ENCODE data around the gene C17orf100. TPM values are rescaled to one million over a fixed set of nuclear protein-coding genes. Genes with fewer than 3 reads are reported as not detected.

Gene C17orf100
- polyA plus RNA-seq, 1 donor = 8.1 TPM

GRCh38 chr17:6668727-6669425 lies 17.3 kb downstream of the C17orf100 start:
- Histone ChIP-seq H3K4me1 (ENCODE audit: control insufficient read depth, insufficient read depth, low read length) (no peaks in the 10 kb centered on the region), H3K36me3 (ENCODE audit: control insufficient read depth, insufficient read depth, low read length) (no peaks in the 10 kb centered on the region), H3K4me3 (ENCODE audit: low read length) (no peak overlapping the region), H3K27ac (ENCODE audit: low read length) (no peak overlapping the region), H3K9me3 (ENCODE audit: control insufficient read depth, low read depth, low read length) (no peaks in the 10 kb centered on the region), H3K27me3 (ENCODE audit: control insufficient read depth, insufficient read depth, low read length) (no peaks in the 10 kb centered on the region)
- no peak for DNase-seq
- WGBS (ENCODE audit: insufficient coverage, low lambda C conversion rate) = 94% methylated on average over 3 of the region's 14 CpGs

- no peaks in the 10 kb centered on the region for H3K4me1 ChIP-seq (ENCODE audit: control insufficient read depth, insufficient read depth, low read length)
- no peaks in the 10 kb centered on the region for H3K27me3 ChIP-seq (ENCODE audit: control insufficient read depth, insufficient read depth, low read length)
- DNase-seq = no peak
Observed at GRCh38 chr17:6669479-6670212, 18.1 kb downstream of the C17orf100 start.

GRCh38 chr17:6670571-6670970 lies 19.0 kb downstream of the C17orf100 start:
- no peak overlapping the region for H3K4me3 ChIP-seq (ENCODE audit: low read length)
- WGBS (ENCODE audit: insufficient coverage, low lambda C conversion rate) = 93% methylated on average over 3 of the region's 8 CpGs
- no peak for DNase-seq
- H3K27ac ChIP-seq (ENCODE audit: low read length) = no peak overlapping the region
- no peaks in the 10 kb centered on the region for H3K4me1 ChIP-seq (ENCODE audit: control insufficient read depth, insufficient read depth, low read length)
- H3K36me3 ChIP-seq (ENCODE audit: control insufficient read depth, insufficient read depth, low read length) = no peaks in the 10 kb centered on the region
- no peaks in the 10 kb centered on the region for H3K9me3 ChIP-seq (ENCODE audit: control insufficient read depth, low read depth, low read length)
- H3K27me3 ChIP-seq (ENCODE audit: control insufficient read depth, insufficient read depth, low read length) = no peaks in the 10 kb centered on the region

More at GRCh38 chr17:6669479-6670212, 18.1 kb downstream of the C17orf100 start:
- no peaks in the 10 kb centered on the region for H3K36me3 ChIP-seq (ENCODE audit: control insufficient read depth, insufficient read depth, low read length)
- no peaks in the 10 kb centered on the region for H3K9me3 ChIP-seq (ENCODE audit: control insufficient read depth, low read depth, low read length)
- no peak overlapping the region for H3K4me3 ChIP-seq (ENCODE audit: low read length)
- no CpG with 5 or more reads among the region's 10 CpGs for WGBS (ENCODE audit: insufficient coverage, low lambda C conversion rate)
- no peak overlapping the region for H3K27ac ChIP-seq (ENCODE audit: low read length)

DNA sequence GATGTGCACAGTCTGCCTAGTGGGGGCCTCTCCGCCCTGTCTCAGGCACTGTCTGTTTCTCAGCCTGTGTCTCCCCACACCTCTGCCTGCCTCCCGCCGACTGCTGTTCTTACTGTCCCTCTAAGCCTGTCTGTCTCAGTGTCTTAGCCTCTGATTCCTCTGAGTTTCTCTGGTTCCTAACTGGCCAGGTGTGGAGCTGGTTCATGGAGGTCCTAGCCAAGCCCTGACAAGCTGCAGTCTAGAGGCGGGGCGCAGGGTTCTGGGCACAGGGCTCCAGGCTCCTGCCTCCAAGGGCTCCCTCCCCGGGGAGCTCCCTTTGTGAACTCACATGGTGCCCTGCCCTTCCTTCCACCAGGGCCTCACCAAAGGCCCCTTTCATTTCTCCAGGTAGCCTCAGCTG lies 19.4 kb downstream of the C17orf100 start:
- WGBS (ENCODE audit: insufficient coverage, low lambda C conversion rate) = no CpG with 5 or more reads among the region's 6 CpGs
- H3K27me3 ChIP-seq (ENCODE audit: control insufficient read depth, insufficient read depth, low read length) = no peaks in the 10 kb centered on the region
- no peaks in the 10 kb centered on the region for H3K9me3 ChIP-seq (ENCODE audit: control insufficient read depth, low read depth, low read length)
- no peak overlapping the region for H3K4me3 ChIP-seq (ENCODE audit: low read length)
- no peaks in the 10 kb centered on the region for H3K4me1 ChIP-seq (ENCODE audit: control insufficient read depth, insufficient read depth, low read length)
- no peak overlapping the region for H3K27ac ChIP-seq (ENCODE audit: low read length)
- no peak for DNase-seq
- H3K36me3 ChIP-seq (ENCODE audit: control insufficient read depth, insufficient read depth, low read length) = no peaks in the 10 kb centered on the region

DNA sequence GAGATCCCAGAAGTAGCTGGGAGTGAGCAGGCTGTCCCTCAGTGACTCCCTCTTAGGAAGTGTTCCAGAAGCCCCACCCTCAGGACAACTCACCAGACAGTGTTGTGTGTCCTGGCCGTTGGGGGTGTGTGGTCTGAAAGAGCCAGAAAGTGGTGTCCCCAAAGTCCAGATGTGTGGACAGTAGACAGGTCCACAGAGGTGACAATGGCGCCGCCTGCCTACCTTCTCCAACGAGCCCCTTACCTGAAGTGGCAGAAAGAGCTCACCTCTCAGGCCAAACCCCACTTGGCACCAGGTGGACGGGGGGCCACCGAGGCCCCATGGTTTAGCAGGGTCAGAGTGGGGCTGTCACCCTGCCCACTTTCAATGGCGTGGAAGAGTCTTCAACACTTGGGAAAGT lies 19.9 kb downstream of the C17orf100 start:
- Histone ChIP-seq H3K27me3 (ENCODE audit: control insufficient read depth, insufficient read depth, low read length) (no peaks in the 10 kb centered on the region), H3K4me3 (ENCODE audit: low read length) (no peak overlapping the region), H3K36me3 (ENCODE audit: control insufficient read depth, insufficient read depth, low read length) (no peaks in the 10 kb centered on the region), H3K27ac (ENCODE audit: low read length) (no peak overlapping the region), H3K4me1 (ENCODE audit: control insufficient read depth, insufficient read depth, low read length) (no peaks in the 10 kb centered on the region), H3K9me3 (ENCODE audit: control insufficient read depth, low read depth, low read length) (no peaks in the 10 kb centered on the region)
- WGBS (ENCODE audit: insufficient coverage, low lambda C conversion rate) = no CpG with 5 or more reads among the region's 7 CpGs
- DNase-seq = no peak

GRCh38 chr17:6674586-6674985 lies 23.0 kb downstream of the C17orf100 start:
- H3K27me3 ChIP-seq (ENCODE audit: control insufficient read depth, insufficient read depth, low read length) = peaks cover 8% of the 10 kb centered on the region
- H3K4me1 ChIP-seq (ENCODE audit: control insufficient read depth, insufficient read depth, low read length) = peaks cover 3% of the 10 kb centered on the region
- H3K36me3 ChIP-seq (ENCODE audit: control insufficient read depth, insufficient read depth, low read length) = no peaks in the 10 kb centered on the region
- H3K4me3 ChIP-seq (ENCODE audit: low read length) = no peak overlapping the region
- DNase-seq = no peak
- no CpG with 5 or more reads among the region's 13 CpGs for WGBS (ENCODE audit: insufficient coverage, low lambda C conversion rate)
- no peak overlapping the region for H3K27ac ChIP-seq (ENCODE audit: low read length)
- no peaks in the 10 kb centered on the region for H3K9me3 ChIP-seq (ENCODE audit: control insufficient read depth, low read depth, low read length)

DNA sequence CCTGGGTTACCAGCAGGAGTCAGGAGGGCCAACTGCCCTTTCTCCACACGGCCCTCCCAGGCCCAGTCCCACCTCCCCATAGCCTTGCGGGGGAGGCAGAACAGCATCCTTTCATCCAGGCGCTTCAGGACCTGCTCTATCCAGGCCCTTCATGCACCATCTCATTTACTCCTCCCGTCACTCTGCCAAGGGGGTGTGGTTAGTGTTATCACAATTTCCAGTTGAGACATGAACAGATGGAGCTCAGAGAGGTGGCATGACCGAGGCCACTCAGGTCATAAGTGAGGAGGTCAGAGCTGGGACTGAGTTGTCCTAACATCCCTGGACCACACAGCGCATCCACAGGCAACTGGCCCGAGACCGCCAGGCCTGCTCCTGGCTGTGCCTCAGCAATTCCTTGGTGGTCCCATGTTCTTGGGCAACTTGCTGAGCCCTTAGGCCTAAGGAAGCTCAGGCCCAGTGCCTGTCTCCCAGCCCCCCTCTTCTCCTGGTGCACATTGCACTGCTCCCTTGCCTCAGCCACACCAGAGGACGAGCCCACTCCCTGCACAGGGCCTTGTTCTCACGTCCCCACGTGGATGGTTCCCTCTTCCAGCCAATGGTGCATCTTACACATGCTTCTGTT lies 23.8 kb downstream of the C17orf100 start:
- no peak overlapping the region for H3K4me3 ChIP-seq (ENCODE audit: low read length)
- DNase-seq = no peak
- WGBS (ENCODE audit: insufficient coverage, low lambda C conversion rate) = no CpG with 5 or more reads among the region's 11 CpGs
- H3K36me3 ChIP-seq (ENCODE audit: control insufficient read depth, insufficient read depth, low read length) = no peaks in the 10 kb centered on the region
- H3K9me3 ChIP-seq (ENCODE audit: control insufficient read depth, low read depth, low read length) = no peaks in the 10 kb centered on the region
- H3K4me1 ChIP-seq (ENCODE audit: control insufficient read depth, insufficient read depth, low read length) = peaks cover 3% of the 10 kb centered on the region
- peaks cover 8% of the 10 kb centered on the region for H3K27me3 ChIP-seq (ENCODE audit: control insufficient read depth, insufficient read depth, low read length)
- H3K27ac ChIP-seq (ENCODE audit: low read length) = no peak overlapping the region

GRCh38 chr17:6676802-6677157 lies 25.2 kb downstream of the C17orf100 start:
- Histone ChIP-seq H3K27ac (ENCODE audit: low read length) (no peak overlapping the region), H3K4me3 (ENCODE audit: low read length) (no peak overlapping the region), H3K36me3 (ENCODE audit: control insufficient read depth, insufficient read depth, low read length) (no peaks in the 10 kb centered on the region), H3K27me3 (ENCODE audit: control insufficient read depth, insufficient read depth, low read length) (peaks cover 8% of the 10 kb centered on the region), H3K9me3 (ENCODE audit: control insufficient read depth, low read depth, low read length) (no peaks in the 10 kb centered on the region), H3K4me1 (ENCODE audit: control insufficient read depth, insufficient read depth, low read length) (peaks cover 10% of the 10 kb centered on the region)
- no peak for DNase-seq
- no CpG with 5 or more reads among the region's 6 CpGs for WGBS (ENCODE audit: insufficient coverage, low lambda C conversion rate)

DNA sequence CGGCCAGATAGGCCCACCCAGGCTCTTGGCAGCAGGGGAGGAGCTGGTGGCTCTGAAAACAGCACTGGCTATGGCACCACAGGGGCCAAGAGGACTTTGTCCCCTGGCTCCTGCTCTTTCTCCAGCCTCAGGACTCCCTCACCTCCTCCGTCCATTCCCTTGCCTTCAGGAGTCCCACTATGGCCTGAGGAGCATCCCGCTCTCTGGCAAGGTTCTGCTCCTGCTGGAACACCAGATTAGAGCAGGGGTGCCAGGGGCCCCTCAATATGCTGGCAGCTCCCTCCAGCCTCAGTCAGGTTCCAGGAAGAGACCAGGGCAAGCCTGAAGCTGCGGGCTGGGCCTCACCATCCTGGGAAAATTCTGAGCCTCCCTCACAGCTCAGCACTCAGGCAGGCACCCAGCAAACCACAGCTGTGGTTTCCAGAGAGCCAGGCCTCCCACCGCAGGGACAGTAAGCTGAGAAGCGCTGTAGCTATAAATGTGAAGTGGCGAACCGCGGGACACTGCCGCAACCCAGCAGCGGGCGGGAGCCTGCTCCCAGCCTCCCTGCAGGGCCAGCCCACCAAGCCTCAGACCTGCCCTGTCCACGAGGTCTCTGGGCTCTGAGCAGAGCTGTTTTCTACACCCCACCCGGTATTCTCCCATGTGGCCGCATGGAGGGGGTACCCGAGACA lies 25.7 kb downstream of the C17orf100 start:
- WGBS (ENCODE audit: insufficient coverage, low lambda C conversion rate) = no CpG with 5 or more reads among the region's 16 CpGs
- H3K27ac ChIP-seq (ENCODE audit: low read length) = no peak overlapping the region
- H3K36me3 ChIP-seq (ENCODE audit: control insufficient read depth, insufficient read depth, low read length) = no peaks in the 10 kb centered on the region
- peaks cover 8% of the 10 kb centered on the region for H3K27me3 ChIP-seq (ENCODE audit: control insufficient read depth, insufficient read depth, low read length)
- DNase-seq = no peak
- H3K4me1 ChIP-seq (ENCODE audit: control insufficient read depth, insufficient read depth, low read length) = peaks cover 10% of the 10 kb centered on the region
- no peaks in the 10 kb centered on the region for H3K9me3 ChIP-seq (ENCODE audit: control insufficient read depth, low read depth, low read length)
- H3K4me3 ChIP-seq (ENCODE audit: low read length) = no peak overlapping the region

DNA sequence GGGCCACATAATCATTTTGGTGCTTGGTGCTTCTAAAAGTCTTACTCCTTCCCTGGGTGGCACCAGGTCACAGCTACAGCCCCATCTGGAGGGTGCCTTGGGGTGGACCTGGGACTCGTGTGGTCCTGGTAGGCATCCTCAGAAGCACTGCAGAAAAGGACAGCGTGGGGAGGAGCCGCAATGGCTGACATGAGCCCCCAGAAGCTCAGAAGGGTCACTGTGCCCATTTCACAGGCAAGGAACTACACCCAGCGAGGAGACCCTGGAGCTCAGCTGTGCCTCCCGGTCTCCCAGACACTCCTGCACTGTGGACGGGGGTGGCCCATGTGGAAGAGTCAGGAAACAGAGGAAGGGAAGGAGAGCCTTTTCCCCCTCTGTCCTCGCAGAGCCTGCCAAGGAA lies 26.4 kb downstream of the C17orf100 start:
- WGBS (ENCODE audit: insufficient coverage, low lambda C conversion rate) = no CpG with 5 or more reads among the region's 7 CpGs
- no peak for DNase-seq
- H3K36me3 ChIP-seq (ENCODE audit: control insufficient read depth, insufficient read depth, low read length) = no peaks in the 10 kb centered on the region

More for the DNA sequence above, 26.4 kb downstream of the C17orf100 start:
- Histone ChIP-seq H3K4me1 (ENCODE audit: control insufficient read depth, insufficient read depth, low read length) (peaks cover 10% of the 10 kb centered on the region), H3K27ac (ENCODE audit: low read length) (no peak overlapping the region), H3K27me3 (ENCODE audit: control insufficient read depth, insufficient read depth, low read length) (peaks cover 8% of the 10 kb centered on the region), H3K4me3 (ENCODE audit: low read length) (no peak overlapping the region), H3K9me3 (ENCODE audit: control insufficient read depth, low read depth, low read length) (no peaks in the 10 kb centered on the region)
